Gastrocnemius medialis (tissue), 4 donors: Measurements from ENCODE around the gene SLC39A8.

Experiments
- POLR2A ChIP-seq, 2 donors: fragments of 450-650 bp; IDR thresholded peaks; one replicate each; pipeline ENCODE4 v1.6.1; 2017; ENCODE audit warnings: antibody characterized with exemption in 2 of 2, mild to moderate bottlenecking in 2 of 2, moderate library complexity in 2 of 2
- TF ChIP-seq, protein P1 (sequence below), 5 experiments: fragments of 450-650 bp in 3 of 5; fragments of 200-600 bp in 2 of 5; sonication (generic) in 2 of 5; IDR thresholded peaks in 4 of 5; conservative IDR thresholded peaks in 1 of 5; 1 replicate in 4 of 5; 2 replicates in 1 of 5; pipeline ENCODE4 v1.5.1; 2016 to 2019; ENCODE audit warnings: antibody characterized with exemption in 5 of 5, mild to moderate bottlenecking in 3 of 5, moderate library complexity in 3 of 5

DNA sequence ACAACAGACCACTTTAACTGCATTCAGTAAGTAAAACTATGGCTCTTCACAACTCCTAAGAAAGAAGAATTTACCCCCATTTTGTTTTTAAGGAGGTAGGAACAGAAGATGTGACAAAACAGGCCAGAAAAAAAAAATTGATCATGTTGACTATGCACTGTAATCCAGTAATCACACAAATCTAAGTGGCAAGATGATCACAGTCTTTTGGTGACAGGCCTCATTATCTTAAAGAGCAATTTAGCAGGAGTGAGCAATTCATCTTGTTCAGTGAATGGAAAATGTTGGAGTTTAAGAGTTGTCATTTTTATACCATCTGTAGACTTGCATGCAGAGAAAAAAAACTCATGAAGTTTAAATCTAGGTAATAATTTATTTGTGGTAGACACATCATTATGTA, 115.1 kb downstream of the SLC39A8 start:
- TF ChIP-seq, protein P1, sequence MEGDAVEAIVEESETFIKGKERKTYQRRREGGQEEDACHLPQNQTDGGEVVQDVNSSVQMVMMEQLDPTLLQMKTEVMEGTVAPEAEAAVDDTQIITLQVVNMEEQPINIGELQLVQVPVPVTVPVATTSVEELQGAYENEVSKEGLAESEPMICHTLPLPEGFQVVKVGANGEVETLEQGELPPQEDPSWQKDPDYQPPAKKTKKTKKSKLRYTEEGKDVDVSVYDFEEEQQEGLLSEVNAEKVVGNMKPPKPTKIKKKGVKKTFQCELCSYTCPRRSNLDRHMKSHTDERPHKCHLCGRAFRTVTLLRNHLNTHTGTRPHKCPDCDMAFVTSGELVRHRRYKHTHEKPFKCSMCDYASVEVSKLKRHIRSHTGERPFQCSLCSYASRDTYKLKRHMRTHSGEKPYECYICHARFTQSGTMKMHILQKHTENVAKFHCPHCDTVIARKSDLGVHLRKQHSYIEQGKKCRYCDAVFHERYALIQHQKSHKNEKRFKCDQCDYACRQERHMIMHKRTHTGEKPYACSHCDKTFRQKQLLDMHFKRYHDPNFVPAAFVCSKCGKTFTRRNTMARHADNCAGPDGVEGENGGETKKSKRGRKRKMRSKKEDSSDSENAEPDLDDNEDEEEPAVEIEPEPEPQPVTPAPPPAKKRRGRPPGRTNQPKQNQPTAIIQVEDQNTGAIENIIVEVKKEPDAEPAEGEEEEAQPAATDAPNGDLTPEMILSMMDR (IDR thresholded peaks at IDR 0.05 in 4 of 5, conservative IDR thresholded peaks at IDR 0.05 in 1 of 5) = no peak
- no peak for TF ChIP-seq POLR2A (IDR thresholded peaks at IDR 0.05)
